NCI-H1048 (cell line): ENCODE measurements around the gene ANKRD27.
"Not testable (repeated sequence)": the region's sequence is repeated elsewhere in the genome, so short reads cannot be mapped to it uniquely, and the experiment has no call there.

Source experiments
- DNase-seq: peaks from one replicate; lab custom pipeline; 2025; lab: John Stamatoyannopoulos, UW

The ANKRD27 gene

DNA sequence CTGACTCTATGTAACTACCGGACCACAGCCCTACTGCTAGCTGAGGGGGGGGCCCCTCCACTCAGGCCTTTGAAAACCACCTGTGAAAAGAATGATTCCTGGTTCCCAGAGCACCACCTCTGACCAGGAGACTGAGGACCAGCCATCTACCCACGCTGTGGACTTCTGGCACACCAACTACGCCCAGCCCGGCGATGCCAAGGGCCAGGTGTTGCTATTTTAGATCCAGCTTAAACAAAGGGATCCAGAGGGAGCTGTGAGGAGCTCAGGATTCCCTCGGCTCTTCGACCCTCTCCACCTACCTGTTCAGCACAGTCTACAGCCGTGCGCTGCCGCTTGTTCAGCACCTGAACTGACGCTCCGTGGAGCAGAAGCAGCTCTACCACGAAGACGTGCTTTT lies 71.0 kb downstream of the ANKRD27 start:
- no peak for DNase-seq

DNA sequence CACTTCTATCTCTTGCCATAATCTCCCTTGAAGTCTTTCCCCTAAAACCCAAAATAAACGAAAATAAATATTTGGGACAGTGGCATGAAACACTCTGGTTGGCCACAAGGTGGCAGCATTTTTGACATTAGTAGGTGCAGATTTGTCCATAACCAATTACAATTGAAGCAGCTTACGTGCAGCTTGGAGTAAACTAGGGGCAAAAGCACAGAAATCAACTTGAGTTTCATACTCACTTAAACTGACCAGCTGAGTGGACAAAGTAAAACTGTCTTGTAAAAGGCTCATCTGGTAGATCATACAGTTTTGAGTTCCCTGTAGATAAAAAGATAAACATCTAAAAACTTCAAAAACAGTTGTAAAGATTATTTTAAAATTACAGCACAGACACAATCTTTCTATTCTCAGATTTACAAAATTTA lies 75.2 kb downstream of the ANKRD27 start:
- no peak for DNase-seq

DNA sequence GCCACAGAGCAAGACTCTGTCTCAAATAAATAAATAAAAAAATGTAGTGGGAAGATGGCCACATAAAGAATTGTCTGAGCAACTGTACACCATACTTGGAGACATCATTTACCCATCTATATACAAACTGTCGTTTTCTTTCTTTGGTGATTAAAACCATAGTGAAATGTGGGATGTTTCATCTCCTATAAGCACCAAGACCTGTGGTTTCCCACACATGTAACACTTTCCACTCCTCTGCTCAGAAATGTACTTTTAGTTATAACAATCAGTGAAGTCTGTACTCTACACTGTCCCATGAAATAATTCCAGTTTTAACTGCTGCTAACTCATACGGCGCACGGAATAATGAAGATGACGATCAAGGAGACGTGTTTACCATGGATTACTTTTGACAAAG lies 75.7 kb downstream of the ANKRD27 start:
- no peak for DNase-seq

DNA sequence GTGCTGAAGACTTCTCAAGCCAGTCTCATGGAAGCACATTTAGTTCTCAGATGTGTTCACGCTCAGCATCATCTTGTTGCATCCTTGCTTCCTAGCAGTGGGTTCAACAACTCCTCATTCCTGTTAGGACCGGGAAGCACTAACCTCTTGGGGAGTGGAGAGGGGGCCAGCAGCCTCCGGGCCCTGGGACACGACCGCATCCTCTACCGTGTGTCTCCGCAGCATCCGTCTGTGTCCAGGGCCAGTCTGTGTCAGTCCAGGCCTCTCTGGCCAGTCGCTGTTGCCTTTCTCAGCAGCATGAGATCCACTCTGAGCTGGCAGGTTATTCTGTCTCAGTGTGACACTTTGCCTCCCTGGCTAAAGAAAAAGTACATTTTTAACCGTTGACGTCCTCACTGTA lies 77.0 kb downstream of the ANKRD27 start:
- no peak for DNase-seq

DNA sequence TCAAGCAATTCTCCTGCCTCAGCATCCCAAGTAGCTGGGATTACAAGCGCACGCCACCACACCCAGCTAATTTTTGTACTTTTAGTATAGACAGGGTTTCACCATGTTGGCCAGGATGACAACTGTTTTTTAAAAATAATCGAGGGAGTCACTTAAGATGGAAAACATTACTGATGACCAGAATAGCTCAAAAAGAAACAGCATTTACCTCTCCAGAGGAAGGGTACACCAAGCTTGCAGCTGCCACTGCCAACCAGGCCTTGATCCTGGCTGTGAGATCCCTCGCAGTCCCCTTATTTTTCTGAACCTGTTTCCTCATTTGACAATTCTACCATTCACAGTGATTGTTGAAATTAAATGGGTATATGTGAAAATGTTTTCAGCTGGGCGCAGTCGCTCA lies 79.5 kb downstream of the ANKRD27 start:
- no peak for DNase-seq

DNA sequence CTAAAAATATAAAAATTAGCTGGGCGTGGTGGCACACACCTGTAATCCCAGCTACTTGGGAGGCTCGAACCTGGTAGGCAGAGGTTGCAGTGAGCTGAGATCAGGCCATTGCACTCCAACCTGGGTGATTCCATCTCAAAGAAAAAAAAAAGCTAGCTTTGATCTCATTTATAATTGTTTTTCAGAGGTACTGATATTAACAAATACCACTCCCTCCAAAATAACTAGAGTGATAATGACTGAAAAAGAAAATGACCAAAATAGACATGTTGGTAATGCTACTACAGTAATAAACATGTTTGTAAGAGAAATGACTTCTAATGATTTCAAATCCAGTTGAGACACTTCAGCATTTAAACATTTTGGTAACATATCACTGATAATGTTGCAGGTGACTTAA lies 81.0 kb downstream of the ANKRD27 start:
- no peak for DNase-seq

DNA sequence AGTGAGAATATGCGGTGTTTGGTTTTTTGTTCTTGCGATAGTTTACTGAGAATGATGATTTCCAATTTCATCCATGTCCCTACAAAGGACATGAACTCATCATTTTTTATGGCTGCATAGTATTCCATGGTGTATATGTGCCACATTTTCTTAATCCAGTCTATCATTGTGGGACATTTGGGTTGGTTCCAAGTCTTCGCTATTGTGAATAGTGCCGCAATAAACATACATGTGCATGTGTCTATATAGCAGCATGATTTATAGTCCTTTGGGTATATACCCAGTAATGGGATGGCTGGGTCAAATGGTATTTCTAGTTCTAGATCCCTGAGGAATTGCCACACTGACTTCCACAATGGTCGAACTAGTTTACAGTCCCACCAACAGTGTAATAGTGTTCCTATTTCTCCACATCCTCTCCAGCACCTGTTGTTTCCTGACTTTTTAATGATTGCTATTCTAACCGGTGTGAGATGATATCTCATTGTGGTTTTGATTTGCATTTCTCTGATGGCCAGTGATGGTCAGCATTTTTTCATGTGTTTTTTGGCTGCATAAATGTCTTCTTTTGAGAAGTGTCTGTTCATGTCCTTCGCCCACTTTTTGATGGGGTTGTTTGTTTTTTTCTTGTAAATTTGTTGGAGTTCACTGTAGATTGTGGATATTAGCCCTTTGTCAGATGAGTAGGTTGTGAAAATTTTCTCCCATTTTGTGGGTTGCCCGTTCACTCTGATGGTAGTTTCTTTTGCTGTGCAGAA lies 87.1 kb downstream of the ANKRD27 start:
- not testable (repeated sequence) for DNase-seq

DNA sequence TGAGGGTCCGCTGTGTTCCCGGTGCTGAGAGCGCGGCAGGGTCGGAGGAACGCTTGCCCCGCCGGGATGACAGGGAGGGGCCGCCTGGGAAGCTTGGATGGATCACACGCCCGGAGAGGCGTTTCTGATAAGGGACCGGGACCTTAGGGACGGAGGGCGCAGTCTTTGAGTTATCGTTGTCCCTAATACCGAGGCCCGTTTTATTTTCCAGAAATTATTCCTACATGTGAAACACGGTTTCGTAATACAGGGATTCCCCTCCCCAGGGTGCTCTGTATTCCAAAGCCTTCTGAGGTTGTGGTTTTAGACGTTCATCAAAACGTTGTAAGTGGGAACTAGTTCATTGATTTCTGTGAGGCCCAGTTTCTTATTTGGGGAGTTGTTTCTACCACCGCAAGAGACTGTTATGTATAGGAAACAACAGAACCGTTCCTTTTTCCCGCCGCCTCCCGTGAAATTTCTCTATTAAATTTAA lies 93.2 kb downstream of the ANKRD27 start:
- no peak for DNase-seq

DNA sequence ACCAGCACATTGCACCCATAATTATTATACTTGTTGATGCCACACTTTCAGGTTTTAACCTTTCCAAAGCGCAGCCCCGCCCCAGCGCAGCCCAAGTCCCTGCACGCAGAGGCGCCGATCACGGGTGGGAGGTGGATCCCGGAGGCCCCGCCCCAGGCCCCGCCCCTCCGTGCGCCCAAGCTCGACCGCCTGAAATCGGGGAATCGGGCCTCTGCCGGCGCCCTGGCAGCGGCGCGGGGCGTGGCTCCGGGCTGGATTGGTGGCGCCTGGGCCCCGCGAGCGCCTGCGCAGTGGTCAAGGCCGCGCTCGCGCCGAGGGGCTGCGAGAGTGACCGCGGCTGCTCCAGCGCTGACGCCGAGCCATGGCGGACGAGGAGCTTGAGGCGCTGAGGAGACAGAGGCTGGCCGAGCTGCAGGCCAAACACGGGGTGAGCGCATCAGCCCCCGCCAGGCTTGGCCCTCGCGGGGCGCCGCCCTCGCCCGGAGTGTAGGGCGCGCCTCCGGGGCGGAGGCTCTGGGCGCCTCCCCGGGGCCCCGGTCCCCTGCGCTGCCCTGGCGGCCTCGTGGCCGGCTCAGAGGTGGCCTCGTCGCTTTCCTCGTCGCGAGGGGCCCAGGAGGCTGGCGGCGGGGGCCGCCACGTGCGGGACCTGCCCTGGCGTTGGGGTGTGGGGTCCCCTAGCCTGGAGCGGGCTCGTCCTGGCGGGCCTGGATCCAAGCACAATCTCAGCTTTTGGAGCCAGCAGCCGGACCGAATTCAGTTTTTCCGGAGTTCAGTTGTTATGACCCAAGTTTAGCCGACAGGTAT lies 93.9 kb downstream of the ANKRD27 start, which contains the start of gene PDCD5:
TSS of gene PDCD5 (plus strand) at position 290 of the 804 bp plus-strand sequence. CDS start at position 362, 72 bp downstream.
- peak; percentile 93 for DNase-seq

DNA sequence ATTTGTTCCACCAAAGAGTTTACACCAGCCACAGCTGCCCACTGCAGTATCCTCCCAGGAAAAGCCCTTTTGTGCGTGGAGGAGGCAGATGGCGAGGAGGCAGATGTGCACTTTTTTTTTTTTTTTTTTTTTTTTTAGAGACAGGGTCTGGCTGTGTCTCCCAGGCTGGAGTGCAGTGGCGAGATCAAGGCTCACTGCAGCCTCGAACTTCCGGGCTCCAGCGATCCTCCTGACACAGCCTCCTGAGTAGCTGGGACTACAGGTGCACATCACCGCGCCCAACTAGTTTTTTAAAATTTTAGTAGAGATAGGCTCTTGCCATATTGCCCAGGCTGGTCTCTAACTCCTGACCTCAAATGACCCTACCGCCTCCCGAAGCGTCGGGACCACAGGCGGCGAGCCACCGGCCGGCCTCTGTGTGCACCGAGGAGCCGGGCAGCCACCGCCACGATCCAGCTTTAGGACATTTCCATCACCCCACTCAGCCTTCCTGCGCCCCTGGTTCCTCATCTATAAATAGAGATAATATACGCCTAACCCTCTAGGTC lies 94.6 kb downstream of the ANKRD27 start:
- no peak for DNase-seq

DNA sequence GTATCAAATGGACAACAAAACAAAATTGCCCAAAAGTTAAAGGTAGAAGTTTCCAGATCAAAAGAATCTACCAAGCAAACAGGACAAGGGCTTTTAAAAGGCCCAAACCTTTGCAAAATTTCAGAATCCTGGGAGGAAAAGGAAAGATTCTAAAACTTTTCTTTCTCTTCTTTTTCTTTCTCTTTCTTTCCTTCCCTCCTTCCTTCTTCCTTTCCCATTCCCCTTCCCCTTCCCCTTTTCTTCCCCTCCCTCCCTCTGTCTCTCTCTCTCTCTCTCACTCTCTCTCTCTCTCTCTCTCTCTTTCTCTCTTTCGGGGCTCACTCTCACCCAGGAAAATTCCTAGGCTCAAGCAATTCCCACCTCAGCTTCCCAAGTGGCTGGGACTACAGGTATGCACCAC lies 98.2 kb downstream of the ANKRD27 start:
- no peak for DNase-seq

DNA sequence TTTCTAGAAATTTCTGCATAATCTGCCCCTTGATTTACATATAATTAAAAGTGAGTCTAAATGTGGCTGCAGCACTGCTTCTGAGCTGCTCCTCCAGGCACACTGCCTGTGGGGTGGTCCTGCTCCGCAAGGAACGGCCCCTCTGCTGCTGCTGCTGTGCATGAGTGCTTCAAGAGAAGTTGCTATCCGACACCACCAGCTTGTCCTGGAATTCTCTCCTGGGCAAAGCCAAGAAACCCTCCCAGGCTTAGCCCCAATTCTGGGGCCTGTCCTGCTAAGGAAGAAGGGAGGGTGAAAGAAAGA lies 101.5 kb downstream of the ANKRD27 start:
- DNase-seq, result no peak

DNA sequence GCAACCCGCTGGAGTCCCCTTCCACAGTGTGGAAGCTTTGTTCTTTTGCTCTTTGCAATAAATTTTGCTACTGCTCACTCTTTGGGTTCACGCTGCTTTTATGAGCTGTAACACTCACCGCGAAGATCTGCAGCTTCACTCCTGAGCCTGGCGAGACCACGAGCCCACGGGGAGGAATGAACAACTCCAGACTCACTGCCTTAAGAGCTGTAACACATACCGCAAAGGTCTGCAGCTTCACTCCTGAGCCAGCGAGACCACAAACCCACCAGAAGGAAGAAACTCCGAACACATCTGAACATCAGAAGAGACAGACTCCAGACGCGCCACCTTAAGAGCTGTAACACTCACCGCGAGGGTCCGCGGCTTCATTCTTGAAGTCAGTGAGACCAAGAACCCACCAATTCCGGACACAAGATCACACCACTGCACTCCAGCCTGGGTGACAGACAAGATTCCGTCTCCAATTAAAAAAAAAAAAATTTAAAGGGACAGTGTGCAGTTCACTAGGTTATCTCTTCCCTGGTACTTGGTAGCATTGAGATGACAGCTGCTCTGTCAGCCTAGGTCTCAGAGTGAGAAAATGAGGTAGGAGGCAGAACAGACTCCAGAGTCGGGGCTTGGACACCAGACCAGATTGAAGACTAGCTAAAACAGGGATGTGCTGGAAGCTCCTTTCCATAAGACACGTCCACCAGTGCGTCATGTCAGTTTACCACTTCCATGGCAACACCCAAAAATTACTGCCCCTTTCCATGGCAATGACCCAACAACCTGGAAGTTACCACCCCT lies 102.1 kb downstream of the ANKRD27 start:
- DNase-seq, result not testable (repeated sequence)

DNA sequence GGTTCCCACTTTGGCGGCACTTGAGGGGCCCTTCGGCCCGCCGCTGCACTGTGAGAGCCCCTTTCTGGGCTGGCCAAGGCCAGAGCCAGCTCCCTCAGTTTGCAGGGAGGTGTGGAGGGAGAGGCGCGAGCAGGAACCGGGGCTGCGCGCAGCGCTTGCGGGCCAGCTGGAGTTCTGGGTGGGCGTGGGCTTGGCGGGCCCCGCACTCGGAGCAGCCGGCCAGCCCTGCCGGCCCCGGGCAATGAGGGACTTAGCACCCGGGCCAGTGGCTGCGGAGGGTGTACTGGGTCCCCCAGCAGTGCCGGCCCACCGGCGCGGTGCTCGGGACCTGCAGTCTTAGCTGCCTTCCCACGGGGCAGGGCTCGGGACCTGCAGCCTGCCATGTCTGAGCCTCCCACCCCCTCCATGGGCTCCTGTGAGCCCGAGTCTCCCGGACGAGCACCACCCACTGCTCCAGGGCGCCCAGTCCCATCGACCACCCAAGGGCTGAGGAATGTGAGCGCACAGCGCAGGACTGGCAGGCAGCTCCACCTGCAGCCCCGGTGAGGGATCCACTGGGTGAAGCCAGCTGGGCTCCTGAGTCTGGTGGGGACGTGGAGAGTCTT lies 103.4 kb downstream of the ANKRD27 start:
- DNase-seq, result not testable (repeated sequence)

DNA sequence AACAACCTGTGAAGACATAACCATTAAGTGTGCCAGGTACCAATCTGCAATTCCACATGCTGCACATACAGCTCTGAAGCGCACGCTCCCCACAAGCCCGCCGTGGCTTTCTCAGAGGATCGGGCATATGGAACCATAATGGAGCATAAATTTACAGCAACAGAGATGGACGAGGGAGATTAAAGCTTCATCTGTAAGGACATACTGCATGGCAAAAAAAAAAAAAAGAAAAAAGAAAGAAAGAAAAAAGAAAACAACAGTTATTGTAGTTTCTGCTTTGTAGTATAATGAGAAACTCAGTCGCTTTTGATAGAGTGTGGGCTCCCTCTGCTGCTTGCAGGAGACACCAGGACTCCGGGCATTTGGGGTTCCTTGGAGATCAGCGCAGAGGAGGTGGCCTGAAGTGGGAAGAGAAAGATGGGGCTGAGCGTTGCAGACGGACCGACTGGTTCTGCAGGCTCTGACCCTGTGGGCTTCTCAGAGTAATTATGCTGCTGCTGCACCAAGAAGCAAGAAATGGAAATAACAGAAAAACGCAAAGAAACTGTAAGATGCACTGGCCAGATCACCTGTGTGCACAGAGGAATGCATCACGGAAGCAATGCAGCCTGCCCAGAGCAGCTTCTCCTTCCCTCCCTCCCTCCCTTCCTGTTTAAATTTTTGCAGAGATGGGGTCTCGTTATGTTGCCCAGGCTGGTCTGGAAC lies 104.7 kb downstream of the ANKRD27 start:
- DNase-seq, result no peak

DNA sequence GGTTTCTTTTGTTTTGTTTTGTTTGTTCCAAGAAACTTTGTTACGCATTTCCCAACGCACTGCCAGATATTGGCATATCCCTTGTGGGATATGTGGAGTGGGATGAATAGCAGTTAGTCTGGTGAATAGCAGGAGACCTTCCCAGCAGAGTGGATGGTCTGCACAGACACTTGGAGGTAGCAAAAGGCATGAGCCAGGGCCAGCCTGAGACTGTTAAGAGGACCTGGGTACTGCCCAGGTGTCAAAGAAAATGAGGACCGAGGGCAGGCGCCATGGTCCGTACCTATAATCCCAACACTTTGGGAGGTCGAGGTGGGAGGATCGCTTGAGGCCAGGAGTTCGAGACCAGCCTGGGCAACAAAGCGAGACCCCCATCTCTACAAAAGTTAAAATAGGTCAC lies 107.5 kb downstream of the ANKRD27 start:
- no peak for DNase-seq

DNA sequence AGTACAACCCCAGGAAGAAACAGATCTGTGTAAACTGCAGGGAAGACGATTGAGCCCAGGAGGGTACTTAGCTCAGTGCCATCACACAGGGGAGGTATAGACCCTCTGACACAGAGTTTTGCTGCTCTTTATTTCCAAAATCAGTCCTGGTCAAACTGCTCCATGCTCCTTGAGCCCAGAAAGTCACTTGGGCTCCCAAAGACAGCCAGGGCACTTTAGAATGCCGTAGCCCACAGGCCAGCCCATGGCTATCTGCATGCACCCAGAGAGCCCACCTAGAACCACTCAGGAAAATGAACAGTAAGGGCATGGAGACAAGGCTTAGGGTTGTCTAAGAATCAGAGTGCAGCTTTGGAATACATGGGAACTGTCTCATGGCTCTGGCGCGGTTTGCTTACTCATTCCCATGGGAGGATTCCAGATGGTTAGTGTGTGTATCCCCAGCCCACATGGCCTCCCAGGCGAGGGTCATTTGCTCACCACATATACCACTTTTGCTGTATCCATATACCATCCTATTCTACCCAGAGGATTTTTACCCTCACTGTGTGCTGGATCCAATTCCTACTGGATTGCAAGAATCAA lies 108.6 kb downstream of the ANKRD27 start:
- DNase-seq, result no peak

DNA sequence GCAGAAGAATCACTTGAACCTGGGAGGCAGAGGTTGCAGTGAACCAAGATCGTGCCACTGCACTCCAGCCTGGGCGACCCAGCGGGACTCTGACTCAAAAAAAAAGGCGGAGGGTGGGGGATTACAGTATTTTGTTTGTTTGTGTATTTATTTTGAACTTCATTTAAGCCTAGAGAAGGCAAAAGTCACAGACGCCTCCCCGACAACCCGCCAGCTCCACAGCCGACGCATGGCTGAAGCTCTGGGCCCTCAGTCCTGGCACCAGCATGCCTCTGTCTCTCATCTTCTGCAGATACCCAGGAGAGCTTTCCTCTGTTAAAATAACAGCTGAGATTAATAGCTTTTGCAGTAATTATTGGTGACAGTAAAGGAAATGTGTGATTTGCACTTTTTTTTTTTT lies 111.2 kb downstream of the ANKRD27 start:
- no peak for DNase-seq

DNA sequence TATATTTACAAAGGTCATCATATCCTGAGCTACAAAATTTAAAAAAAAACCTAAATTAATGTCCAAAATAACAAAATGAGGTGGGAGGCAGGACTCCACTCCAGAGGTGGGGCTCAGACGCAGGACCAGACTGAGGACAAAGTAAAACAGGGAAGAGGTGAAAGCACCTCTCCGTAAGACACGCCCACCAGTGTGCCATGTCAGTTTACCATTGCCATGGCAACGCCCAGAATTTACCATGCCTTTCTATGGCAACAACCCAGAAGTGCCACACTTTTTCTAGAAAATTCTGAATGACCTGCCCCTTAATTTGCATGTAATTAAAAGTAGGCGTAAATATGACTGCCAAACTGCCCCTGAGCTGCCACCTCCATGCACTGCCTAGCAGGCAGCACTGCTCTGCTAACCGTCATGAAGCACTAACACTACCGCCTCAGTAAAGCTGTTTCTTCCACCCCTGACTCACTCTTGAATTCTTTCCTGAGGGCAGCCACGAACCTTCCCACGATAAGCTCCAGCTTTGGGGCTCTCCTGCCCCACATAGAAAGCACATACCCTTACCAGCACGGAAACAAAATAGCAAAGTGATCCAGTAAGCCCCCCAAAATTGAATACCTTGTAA lies 116.3 kb downstream of the ANKRD27 start:
- DNase-seq, result no peak

DNA sequence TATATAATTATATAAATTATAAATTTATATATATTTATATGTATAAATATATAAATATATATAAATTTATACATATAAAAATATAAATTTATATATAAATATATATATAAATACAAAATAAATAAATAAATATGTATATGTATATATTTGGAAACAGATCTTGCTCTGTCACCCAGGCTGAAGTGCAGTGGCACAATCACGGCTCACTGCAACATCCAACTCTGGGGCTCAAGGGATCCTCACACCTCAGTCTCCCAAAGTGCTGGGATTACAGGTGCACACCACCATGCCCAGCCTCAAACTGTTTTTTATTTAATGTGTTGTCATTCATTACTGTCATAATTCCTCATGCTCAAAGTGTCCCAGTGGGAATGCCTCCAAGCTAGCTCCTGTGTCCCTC lies 119.2 kb downstream of the ANKRD27 start:
- no peak for DNase-seq
